ENCODE results near the gene APBB2.
"Not testable (repeated sequence)": the region's sequence is repeated elsewhere in the genome, so short reads cannot be mapped to it uniquely, and the experiment has no call there.

APBB2 gene

DNA sequence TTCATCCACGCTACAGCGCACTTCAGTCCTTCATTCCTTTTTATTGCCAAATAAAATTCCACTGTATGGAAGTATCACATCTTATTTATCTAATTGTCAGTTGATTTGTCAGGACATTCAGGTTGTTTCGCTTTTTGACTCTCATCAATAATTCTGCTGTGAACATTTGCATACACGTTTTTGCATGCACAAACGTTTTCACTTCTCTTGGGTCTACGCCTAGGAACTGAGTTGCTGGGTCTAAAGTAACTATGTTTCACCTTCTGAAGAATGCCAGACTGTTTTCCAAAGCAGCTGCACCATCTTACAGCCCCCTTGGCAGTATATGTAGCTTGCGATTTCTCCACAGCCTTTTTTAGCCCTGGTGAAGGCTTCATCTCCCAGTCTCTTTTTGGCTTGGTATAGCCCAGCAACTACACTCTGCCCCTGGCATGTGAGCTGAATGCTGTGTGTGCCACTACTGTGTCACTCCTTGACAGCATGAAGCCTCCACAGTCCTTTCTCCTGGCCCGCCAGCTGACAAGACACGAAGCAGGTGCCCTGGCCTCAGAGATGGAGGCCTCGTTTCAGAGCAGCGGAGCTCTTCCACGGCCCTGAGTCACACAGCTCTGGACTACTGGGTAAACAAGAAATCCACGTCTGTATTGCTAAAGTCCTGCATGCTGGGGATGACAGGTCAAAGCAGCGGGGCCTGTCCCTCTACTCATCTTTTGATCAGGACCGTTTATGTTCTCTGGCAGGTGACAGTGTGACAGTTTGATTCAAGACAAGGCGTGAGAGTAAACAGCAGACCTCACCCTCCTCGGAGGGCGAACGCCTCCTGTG is 389.1 kb downstream of the APBB2 start:
- DNase-seq (ENCODE audit: low read depth in 2 of 2): no peak

- no peak for DNase-seq (ENCODE audit: low read depth in 2 of 2)
Measured at GRCh38 chr4:40822420-40823166, 391.7 kb downstream of the APBB2 start.

DNA sequence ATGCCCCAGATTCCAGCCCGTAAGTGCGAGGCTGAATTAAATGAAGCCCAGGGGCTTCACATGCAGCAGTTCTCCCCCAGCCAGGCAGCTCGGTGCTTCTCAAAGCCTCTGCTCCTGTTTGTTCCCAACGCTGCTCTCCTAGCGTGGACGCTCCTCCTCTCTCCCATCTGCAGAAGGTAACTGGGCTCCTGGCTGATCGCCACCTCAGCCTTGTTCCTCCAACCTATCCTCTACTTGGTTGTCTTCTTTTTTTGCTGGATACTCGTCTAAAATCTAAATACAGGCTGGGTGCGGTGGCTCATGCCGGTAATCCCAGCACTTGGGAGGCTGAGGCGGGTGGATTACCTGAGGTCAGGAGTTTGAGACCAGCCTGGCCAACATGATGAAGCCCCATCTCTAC is 394.2 kb downstream of the APBB2 start:
- DNase-seq (ENCODE audit: low read depth in 2 of 2): no peak

- not testable (repeated sequence) for DNase-seq (ENCODE audit: low read depth in 2 of 2)
Measured at GRCh38 chr4:40817157-40817556, 397.2 kb downstream of the APBB2 start.

DNA sequence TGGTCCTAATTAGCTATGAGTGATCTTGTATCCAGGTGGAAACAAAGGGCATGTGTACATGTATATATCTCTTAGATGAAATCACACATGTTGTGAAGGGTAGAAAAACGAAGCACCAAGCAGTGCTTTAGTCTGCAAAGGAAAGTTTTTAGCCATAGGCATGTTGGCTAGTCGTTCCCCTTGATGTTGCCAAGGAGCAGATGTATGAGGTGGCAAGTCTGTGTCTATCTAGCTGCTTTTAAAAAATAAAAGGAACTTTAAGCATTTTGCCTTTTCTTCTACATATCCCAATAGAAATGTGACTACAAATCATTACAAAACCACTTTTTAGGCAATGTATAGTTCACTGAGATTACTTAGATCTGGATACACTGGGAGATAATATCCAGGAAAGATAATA is 401.5 kb downstream of the APBB2 start:
- DNase-seq (ENCODE audit: low read depth in 2 of 2): no peak

GRCh38 chr4:40812386-40812785 is 402.0 kb downstream of the APBB2 start:
- no peak for DNase-seq (ENCODE audit: low read depth in 2 of 2)

GRCh38 chr4:40811956-40812355 is 402.4 kb downstream of the APBB2 start:
- no peak for DNase-seq (ENCODE audit: low read depth in 2 of 2)

DNA sequence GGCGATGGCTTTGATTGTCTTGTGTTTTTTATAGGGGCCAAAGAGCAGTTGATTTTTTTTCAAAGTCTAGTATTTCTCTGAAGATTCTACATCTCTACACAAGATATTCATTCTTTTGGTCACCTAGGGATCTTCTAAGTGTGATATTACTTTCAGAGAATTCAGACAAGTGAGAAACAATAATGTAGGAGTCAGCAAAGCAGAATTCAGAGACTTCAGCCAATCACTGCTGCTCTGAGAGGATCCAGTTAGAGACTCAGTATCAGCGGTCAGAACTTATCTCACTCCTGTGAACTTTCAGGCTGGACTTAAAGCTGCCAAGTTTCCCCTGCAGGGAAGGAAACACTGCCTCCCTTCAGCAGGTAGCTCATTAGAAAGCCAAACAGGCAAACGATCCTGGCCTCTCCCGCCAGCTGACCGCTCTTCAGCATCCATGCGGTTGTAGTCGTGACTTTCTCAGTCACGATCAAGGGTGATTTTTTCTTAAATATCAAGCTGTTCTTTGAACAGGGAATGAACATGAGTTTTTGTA is 405.4 kb downstream of the APBB2 start:
- no peak for DNase-seq (ENCODE audit: low read depth in 2 of 2)

DNA sequence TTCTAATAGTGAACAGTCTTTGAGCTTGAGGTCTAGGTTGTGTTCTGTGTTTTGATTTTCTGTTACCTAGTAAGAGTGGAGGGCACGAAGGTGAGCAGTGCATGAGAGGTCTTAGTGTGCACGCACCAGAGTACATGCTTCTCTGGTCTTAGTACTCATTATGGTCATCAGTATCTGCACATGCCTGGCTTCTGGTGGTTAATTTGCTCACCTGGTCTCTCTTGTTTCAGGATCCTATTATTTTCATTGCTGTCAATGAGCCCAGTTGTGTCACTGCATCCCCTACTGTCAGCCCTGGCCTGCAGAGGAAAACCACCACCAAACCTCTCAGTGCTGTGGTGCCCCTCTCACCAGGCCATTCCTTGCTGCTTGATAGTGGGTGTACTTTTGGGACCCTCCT is 409.7 kb downstream of the APBB2 start:
- no peak for DNase-seq (ENCODE audit: low read depth in 2 of 2)

GRCh38 chr4:40800064-40800463 is 414.3 kb downstream of the APBB2 start:
- DNase-seq (ENCODE audit: low read depth in 2 of 2): no peak

DNA sequence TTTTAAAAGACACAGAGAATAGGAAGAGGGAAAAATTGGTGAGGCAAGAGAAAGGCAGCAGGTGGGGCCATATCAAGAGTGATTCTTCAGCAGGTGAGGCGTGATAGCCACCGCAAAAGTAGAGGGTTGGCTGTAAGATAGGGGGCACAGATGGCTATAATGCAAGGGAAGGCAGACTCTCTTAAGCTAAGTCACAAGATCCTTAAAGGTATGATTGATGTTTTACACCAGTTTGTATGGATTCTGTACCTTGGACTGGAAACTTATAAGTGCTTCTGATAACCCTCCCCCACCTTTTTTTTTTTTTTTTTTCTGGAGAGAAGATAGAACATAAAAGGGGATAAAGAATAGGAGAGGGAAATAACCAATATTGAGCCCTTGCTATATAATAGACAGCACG is 424.6 kb downstream of the APBB2 start:
- DNase-seq (ENCODE audit: low read depth in 2 of 2): no peak

DNA sequence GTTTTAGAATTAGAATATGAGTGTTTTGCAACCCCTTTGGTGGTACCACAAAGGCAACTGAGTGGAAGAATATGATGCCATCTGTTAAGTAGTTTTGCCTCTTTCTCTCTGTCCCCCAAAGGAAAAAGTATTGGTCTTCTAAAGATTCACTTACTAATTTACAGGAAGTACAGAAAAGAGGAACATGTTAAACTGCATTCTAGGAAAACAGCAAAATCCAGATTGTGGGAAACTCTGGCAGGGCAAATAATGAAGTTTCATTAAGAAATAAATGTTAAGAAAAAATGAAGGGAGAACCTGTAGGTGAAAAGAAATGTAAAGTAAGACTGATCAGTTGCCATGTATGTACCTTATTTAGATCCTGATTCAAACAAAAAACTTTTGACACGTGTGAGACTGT is 425.3 kb downstream of the APBB2 start:
- DNase-seq (ENCODE audit: low read depth in 2 of 2): no peak

DNA sequence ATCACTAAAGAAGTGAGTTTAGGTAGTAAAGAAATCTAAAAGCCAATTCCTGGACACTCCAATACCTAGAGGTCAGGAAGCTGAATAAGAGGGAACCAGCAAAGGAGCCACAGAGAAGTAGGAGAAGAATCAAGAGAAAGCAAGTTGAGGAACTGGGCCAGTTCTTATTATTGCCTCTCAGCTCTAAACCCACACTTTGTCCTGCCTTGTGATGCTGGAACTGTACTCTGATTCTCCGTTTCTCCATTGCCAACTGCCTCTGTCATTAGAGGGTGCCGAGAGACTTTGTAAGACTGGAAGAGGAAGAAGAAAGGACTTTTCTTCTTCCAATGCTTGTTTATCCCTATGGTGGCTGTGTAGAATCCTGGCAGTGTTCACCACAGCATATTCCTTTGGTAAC is 426.0 kb downstream of the APBB2 start:
- no peak for DNase-seq (ENCODE audit: low read depth in 2 of 2)

GRCh38 chr4:40785727-40786126 is 428.6 kb downstream of the APBB2 start:
- DNase-seq (ENCODE audit: low read depth in 2 of 2): no peak

DNA sequence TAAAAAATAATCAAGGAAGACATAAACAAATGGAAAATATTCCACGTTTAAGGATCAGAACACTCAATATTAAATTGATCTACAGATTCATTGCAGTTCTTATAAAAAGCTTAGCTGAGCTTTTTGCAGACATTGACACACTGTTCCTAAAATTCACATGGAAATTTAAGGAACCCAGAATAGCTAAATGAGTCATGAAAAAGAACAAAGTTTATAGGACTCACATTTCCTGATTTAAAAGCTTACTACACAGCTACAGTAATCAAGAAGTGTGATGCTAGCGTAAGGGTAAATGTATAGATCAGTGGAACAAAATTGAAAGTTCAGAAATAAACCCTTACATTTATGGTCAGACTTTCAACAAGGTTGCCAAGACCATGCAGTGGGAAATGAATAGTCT is 431.5 kb downstream of the APBB2 start:
- DNase-seq (ENCODE audit: low read depth in 2 of 2): no peak

GRCh38 chr4:40778090-40778489 is 436.3 kb downstream of the APBB2 start:
- DNase-seq (ENCODE audit: low read depth in 2 of 2): no peak

DNA sequence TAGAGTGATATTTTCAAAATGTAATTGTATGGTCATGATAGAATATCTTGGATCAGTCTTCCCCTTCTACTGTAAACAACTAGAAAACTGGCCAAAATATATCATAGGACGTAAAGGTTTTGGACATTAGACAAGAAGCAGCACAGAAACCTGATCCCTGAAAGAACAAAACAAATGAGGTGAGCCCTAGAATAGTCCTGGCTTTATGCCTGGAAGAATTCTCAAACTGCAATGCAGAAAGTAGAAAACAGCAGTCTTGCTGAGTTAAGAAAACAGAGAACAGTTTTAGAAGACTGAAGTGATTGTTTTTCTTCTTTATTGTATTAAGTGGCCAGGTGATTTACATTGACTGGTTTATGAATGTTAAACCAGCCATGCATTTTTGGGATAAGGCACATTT is 445.1 kb downstream of the APBB2 start:
- DNase-seq (ENCODE audit: low read depth in 2 of 2): no peak

- no peak for DNase-seq (ENCODE audit: low read depth in 2 of 2)
Measured at GRCh38 chr4:40763228-40763716, 451.1 kb downstream of the APBB2 start.

Data from stimulated activated CD8-positive, alpha-beta memory T cell treated with anti-CD3 and anti-CD28 coated beads, Interleukin-15, amount 100 ng/mL, for 4 hours (primary cell).